DND-41 (cell line): ENCODE results near the gene AKR1C2.
"Not testable (repeated sequence)": the region's sequence is repeated elsewhere in the genome, so short reads cannot be mapped to it uniquely, and the experiment has no call there.

Experiments used
- ATAC-seq: fragments of 200-7000 bp; cut with Tn5 transposase; 3 replicates; pipeline ENCODE4 v1.9.1; 2021; ENCODE audit warnings: low read depth; ENCODE audit not compliant: insufficient read depth
- DNase-seq: peaks from one replicate; pipeline ENCODE4 v3.0.0-alpha.2; 2020
- H2AFZ ChIP-seq: 2 replicates; pipeline ENCODE4 v1.6.0; 2012; ENCODE audit warnings: low read depth, low read length
- H3K27ac ChIP-seq: 2 replicates; pipeline ENCODE4 v1.5.1; 2012; ENCODE audit warnings: low read length, inconsistent platforms
- H3K27me3 ChIP-seq: fragments of 200-600 bp; sonication (generic); 2 replicates; pipeline ENCODE4 v1.6.0; 2012; ENCODE audit warnings: low read length, mild to moderate bottlenecking, inconsistent platforms; ENCODE audit not compliant: insufficient read depth, poor library complexity
- H3K36me3 ChIP-seq: 2 replicates; pipeline ENCODE4 v1.5.1; 2012; ENCODE audit warnings: low read length, inconsistent platforms; ENCODE audit not compliant: insufficient read depth
- H3K4me1 ChIP-seq: 2 replicates; pipeline ENCODE4 v1.5.1; 2012; ENCODE audit warnings: mild to moderate bottlenecking, low read length; ENCODE audit not compliant: insufficient read depth
- H3K4me2 ChIP-seq: 2 replicates; pipeline ENCODE4 v1.6.0; 2012; ENCODE audit warnings: mild to moderate bottlenecking, moderate library complexity, low read length, inconsistent platforms; ENCODE audit not compliant: insufficient read depth
- H3K4me3 ChIP-seq, 2 experiments: fragments of 200-600 bp in 1 of 2; shearing (Covaris generic) in 1 of 2; 2 replicates each; pipeline ENCODE4 v1.5.1; 2012 to 2016; ENCODE audit warnings: inconsistent platforms in 2 of 2, low read length in 2 of 2, mild to moderate bottlenecking in 2 of 2, low read depth in 1 of 2, moderate library complexity in 1 of 2
- H3K79me2 ChIP-seq: 2 replicates; pipeline ENCODE4 v1.6.0; 2012; ENCODE audit warnings: low read length, inconsistent platforms; ENCODE audit not compliant: insufficient read depth
- H3K9ac ChIP-seq: 2 replicates; pipeline ENCODE4 v1.6.0; 2012; ENCODE audit warnings: low read depth, mild to moderate bottlenecking, inconsistent platforms, low read length, moderate library complexity
- H3K9me3 ChIP-seq: 2 replicates; pipeline ENCODE4 v1.5.1; 2012; ENCODE audit warnings: low read length, moderate library complexity, mild to moderate bottlenecking, inconsistent platforms; ENCODE audit not compliant: insufficient read depth, severe bottlenecking
- H4K20me1 ChIP-seq: 2 replicates; pipeline ENCODE4 v1.6.0; 2012; ENCODE audit warnings: low read length; ENCODE audit not compliant: insufficient read depth

Gene AKR1C2

GRCh38 chr10:4970362-4970761 lies 33.3 kb downstream of the AKR1C2 start:
- H2AFZ ChIP-seq, H3K9ac ChIP-seq, DNase-seq, H4K20me1 ChIP-seq, ATAC-seq, H3K4me1 ChIP-seq, H3K79me2 ChIP-seq, H3K4me3 ChIP-seq, H3K27ac ChIP-seq, H3K9me3 ChIP-seq, H3K36me3 ChIP-seq, H3K4me2 ChIP-seq, H3K27me3 ChIP-seq: not testable (repeated sequence)

GRCh38 chr10:4969289-4969688 lies 34.4 kb downstream of the AKR1C2 start:
- H3K36me3 ChIP-seq, H3K27me3 ChIP-seq, H3K4me3 ChIP-seq, H3K9me3 ChIP-seq, H3K4me1 ChIP-seq, H3K79me2 ChIP-seq, H4K20me1 ChIP-seq, DNase-seq, H3K27ac ChIP-seq, H3K9ac ChIP-seq, H3K4me2 ChIP-seq, H2AFZ ChIP-seq, ATAC-seq: not testable (repeated sequence)

GRCh38 chr10:4967189-4967588 lies 36.5 kb downstream of the AKR1C2 start:
- H4K20me1 ChIP-seq, H3K27me3 ChIP-seq, H3K27ac ChIP-seq, H3K4me2 ChIP-seq, H3K36me3 ChIP-seq, H3K79me2 ChIP-seq, H3K4me1 ChIP-seq, DNase-seq, H3K4me3 ChIP-seq, H3K9ac ChIP-seq, H2AFZ ChIP-seq, ATAC-seq, H3K9me3 ChIP-seq: not testable (repeated sequence)

- not testable (repeated sequence) for H3K27ac ChIP-seq, H3K4me1 ChIP-seq, H3K9me3 ChIP-seq
These were observed 37.9 kb downstream of the AKR1C2 start for GRCh38 chr10:4965763-4966162.

GRCh38 chr10:4963815-4964154 lies 39.9 kb downstream of the AKR1C2 start:
- H3K9ac ChIP-seq, H3K27me3 ChIP-seq, H3K36me3 ChIP-seq, H4K20me1 ChIP-seq, H3K4me1 ChIP-seq, H3K4me2 ChIP-seq, H3K27ac ChIP-seq, H3K79me2 ChIP-seq, H3K4me3 ChIP-seq, DNase-seq, H2AFZ ChIP-seq, H3K9me3 ChIP-seq, ATAC-seq: not testable (repeated sequence)

More at GRCh38 chr10:4965763-4966162, 37.9 kb downstream of the AKR1C2 start:
- not testable (repeated sequence) for H3K27me3 ChIP-seq, H3K79me2 ChIP-seq, ATAC-seq, H4K20me1 ChIP-seq, H3K9ac ChIP-seq, H3K4me3 ChIP-seq, H2AFZ ChIP-seq, H3K4me2 ChIP-seq, DNase-seq, H3K36me3 ChIP-seq

GRCh38 chr10:4962876-4963814 lies 40.5 kb downstream of the AKR1C2 start, which contains the start of gene AKR1C1:
TSS of gene AKR1C1 (plus strand) at chr10:4963415. CDS start at chr10:4963445, 30 bp downstream.
- 0 out of 3 replicates have a peak, but pooled peaks have one; percentile 45 for ATAC-seq
- H3K4me3 ChIP-seq, H3K4me1 ChIP-seq, H3K9ac ChIP-seq, DNase-seq, H3K36me3 ChIP-seq, H3K9me3 ChIP-seq, H3K79me2 ChIP-seq, H3K4me2 ChIP-seq, H3K27me3 ChIP-seq, H2AFZ ChIP-seq, H3K27ac ChIP-seq, H4K20me1 ChIP-seq: not testable (repeated sequence)

GRCh38 chr10:4962308-4962707 lies 41.3 kb downstream of the AKR1C2 start:
- H3K9me3 ChIP-seq, H3K27ac ChIP-seq, H3K36me3 ChIP-seq, H3K4me3 ChIP-seq, DNase-seq, H3K4me2 ChIP-seq, H3K27me3 ChIP-seq, ATAC-seq, H3K4me1 ChIP-seq, H3K79me2 ChIP-seq, H3K9ac ChIP-seq, H4K20me1 ChIP-seq, H2AFZ ChIP-seq: not testable (repeated sequence)

GRCh38 chr10:4961558-4961957 lies 42.1 kb downstream of the AKR1C2 start:
- not testable (repeated sequence) for H3K27me3 ChIP-seq, ATAC-seq, H3K36me3 ChIP-seq, H3K79me2 ChIP-seq, H3K27ac ChIP-seq, H3K9ac ChIP-seq, H3K4me1 ChIP-seq, H3K4me2 ChIP-seq, H3K9me3 ChIP-seq, H2AFZ ChIP-seq, H4K20me1 ChIP-seq, H3K4me3 ChIP-seq, DNase-seq
